Adrenal gland (tissue), 12 donors: ENCODE measurements around the gene ZDHHC7. TPM values are rescaled to one million over a fixed set of nuclear protein-coding genes. Genes with fewer than 3 reads are reported as not detected.

Experiments
- DNase-seq, 7 donors: peaks; one replicate each; pipeline ENCODE4 v3.0.0-alpha.2; 2019 to 2020
- H3K27ac ChIP-seq, 5 donors: fragments of 200-600 bp; sonication (generic) in 4 of 5; 1 replicate in 3 of 5; 2 replicates in 2 of 5; pipeline versions ENCODE4 v1.5.1 to v1.8.0; 2016 to 2020; ENCODE audit warnings: mild to moderate bottlenecking in 1 of 5
- H3K27me3 ChIP-seq: fragments of 200-600 bp; 2 replicates; pipeline ENCODE4 v1.8.0; 2021
- H3K36me3 ChIP-seq, 2 donors: fragments of 200-600 bp; replicated peaks in 1 of 2; 1 replicate in 1 of 2; 2 replicates in 1 of 2; pipeline versions ENCODE4 v1.5.1 to v1.8.0; 2018 to 2022
- H3K4me1 ChIP-seq, 2 donors: fragments of 200-600 bp; replicated peaks in 1 of 2; 1 replicate in 1 of 2; 2 replicates in 1 of 2; pipeline versions ENCODE4 v1.5.1 to v1.8.0; 2018 to 2021
- H3K4me3 ChIP-seq, 4 donors: fragments of 200-600 bp; sonication (generic) in 3 of 4; one replicate each; pipeline ENCODE4 v1.5.1; 2016 to 2018
- H3K9me3 ChIP-seq, 3 donors: fragments of 200-600 bp; sonication (generic) in 1 of 3; replicated peaks in 1 of 3; 1 replicate in 2 of 3; 2 replicates in 1 of 3; pipeline versions ENCODE4 v1.5.1 to v1.8.0; 2016 to 2021
- POLR2A ChIP-seq, 2 donors: fragments of 450-650 bp; IDR thresholded peaks; one replicate each; pipeline ENCODE4 v1.6.1; 2017; ENCODE audit warnings: antibody characterized with exemption in 2 of 2, mild to moderate bottlenecking in 2 of 2, moderate library complexity in 1 of 2
- WGBS, 4 donors: extraction: QIAGEN DNeasy Blood & Tissue Kit in 2 of 4; methylation state at CpG; one replicate each; pipeline versions ENCODE4 v1.1.5 to v1.1.7; 2013 to 2017; 5-methylcytosine and 5-hydroxymethylcytosine counted together
- intact Hi-C, 2 donors: fragments of 100-400 bp; cut with DNase I; formaldehyde crosslinking; loops; one replicate each; pipeline versions ENCODE4 v1.14.1 to v1.15.0; 2022 to 2023
- polyA plus RNA-seq, 3 donors: library from polyadenylated mRNA; stranded (reverse); fragments of 200-250 nt in 2 of 3; fragments of 350-450 nt in 1 of 3; fragmentation: Illumina TruSeq in 1 of 3; extraction: RNeasy Lipid Tissue Mini Kit (QIAGEN cat#74804) in 1 of 3; gene quantifications; one replicate each; pipeline ENCODE4 v1.2.3, GENCODE V29; 2013 to 2014
- total RNA-seq, 9 donors: library from RNA; depleted of rRNA in 4 of 9; stranded (reverse); fragments of >200 nt in 4 of 9; fragments of 120-200 nt in 1 of 9; fragmentation: NEBNext Ultra II Directional in 1 of 9; extraction: Animal tissue kit (Norgen Biotek cat#: 25700) in 1 of 9; gene quantifications; one replicate each; pipeline versions ENCODE4 v1.1.0 to v1.2.4, GENCODE V29; 2013 to 2023
- TF ChIP-seq, protein P1 (sequence below), 6 experiments: fragments of 450-650 bp in 4 of 6; fragments of 200-600 bp in 2 of 6; sonication (generic) in 1 of 6; IDR thresholded peaks; 1 replicate in 5 of 6; 2 replicates in 1 of 6; pipeline versions ENCODE4 v1.5.1 to v1.8.0; 2016 to 2021; ENCODE audit warnings: antibody characterized with exemption in 6 of 6, mild to moderate bottlenecking in 2 of 6, moderate library complexity in 1 of 6
- donor health status: healthy with polysubstance abuse.
- donor health status: Bipolar disorder and iron deficiency.
- donor health status: DM: yes; HTN: yes; CAD: no.
- donor health status: DM: no; HTN: no; CAD: no.
- donor health status: DM: no; HTN: no; CAD: no.
- donor health status: DM: yes; HTN: yes; CAD: no.

ZDHHC7 gene
- total and polyA plus RNA-seq, 12 donors: 22.5 to 74.6 (median 41.0) TPM

DNA sequence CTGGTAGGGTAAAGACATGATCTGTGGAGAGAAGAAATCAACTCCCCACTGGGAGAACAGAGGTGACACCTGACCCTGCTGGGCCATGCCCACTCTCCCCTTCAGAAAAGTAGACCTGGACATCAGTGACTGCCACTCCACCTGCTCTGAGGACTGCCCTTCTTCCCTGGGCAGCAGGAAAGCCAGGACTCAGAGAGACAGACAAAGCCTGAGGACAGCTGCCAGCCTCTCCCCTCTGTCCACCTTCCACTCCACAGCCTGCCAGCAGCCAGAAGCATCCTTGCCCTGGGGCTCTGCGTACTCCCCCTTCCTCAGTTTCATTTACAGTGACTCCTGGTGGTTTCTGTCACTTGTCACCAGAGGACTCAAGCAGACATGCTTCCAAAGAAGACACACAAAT is 24.5 kb downstream of the ZDHHC7 start:
- Histone ChIP-seq H3K9me3 (no peaks in the 10 kb centered on the region), H3K27ac (no peak overlapping the region), H3K36me3 (peaks cover 0 to 50% of the 10 kb centered on the region in 2 donors), H3K27me3 (no peaks in the 10 kb centered on the region), H3K4me3 (no peak overlapping the region), H3K4me1 (peaks cover 10 to 22% of the 10 kb centered on the region in 2 donors)
- TF ChIP-seq POLR2A (IDR thresholded peaks at IDR 0.05): no peak
- TF ChIP-seq, protein P1, sequence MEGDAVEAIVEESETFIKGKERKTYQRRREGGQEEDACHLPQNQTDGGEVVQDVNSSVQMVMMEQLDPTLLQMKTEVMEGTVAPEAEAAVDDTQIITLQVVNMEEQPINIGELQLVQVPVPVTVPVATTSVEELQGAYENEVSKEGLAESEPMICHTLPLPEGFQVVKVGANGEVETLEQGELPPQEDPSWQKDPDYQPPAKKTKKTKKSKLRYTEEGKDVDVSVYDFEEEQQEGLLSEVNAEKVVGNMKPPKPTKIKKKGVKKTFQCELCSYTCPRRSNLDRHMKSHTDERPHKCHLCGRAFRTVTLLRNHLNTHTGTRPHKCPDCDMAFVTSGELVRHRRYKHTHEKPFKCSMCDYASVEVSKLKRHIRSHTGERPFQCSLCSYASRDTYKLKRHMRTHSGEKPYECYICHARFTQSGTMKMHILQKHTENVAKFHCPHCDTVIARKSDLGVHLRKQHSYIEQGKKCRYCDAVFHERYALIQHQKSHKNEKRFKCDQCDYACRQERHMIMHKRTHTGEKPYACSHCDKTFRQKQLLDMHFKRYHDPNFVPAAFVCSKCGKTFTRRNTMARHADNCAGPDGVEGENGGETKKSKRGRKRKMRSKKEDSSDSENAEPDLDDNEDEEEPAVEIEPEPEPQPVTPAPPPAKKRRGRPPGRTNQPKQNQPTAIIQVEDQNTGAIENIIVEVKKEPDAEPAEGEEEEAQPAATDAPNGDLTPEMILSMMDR (IDR thresholded peaks at IDR 0.05): no peak
- WGBS, 4 donors: 91 to 100% (median 98%) methylated on average over 1 of the region's 1 CpG
- no peak for DNase-seq
- intact Hi-C loops: no loop called here

DNA sequence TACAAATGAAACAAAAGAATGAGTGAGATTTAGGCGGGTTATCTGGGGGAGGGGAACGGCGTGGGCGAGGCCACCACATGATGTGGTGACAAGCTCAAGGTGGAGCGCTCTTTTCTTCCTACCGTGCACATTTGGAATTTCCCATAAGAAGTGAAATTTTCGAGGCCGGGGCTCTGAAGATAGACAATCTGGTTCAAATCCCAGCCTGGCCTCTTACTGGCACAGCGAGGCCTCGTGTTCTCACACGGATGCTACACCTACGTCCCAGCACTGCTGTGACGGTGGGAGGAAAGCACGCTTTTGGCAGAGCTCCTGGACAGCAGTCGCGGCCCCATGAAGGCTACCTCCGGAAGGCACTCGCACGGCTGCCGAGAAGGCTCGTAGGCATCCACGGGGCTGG is 25.2 kb downstream of the ZDHHC7 start:
- Histone ChIP-seq H3K36me3 (peaks cover 0 to 58% of the 10 kb centered on the region in 2 donors), H3K4me3 (no peak overlapping the region), H3K4me1 (peaks cover 10 to 22% of the 10 kb centered on the region in 2 donors), H3K27me3 (no peaks in the 10 kb centered on the region), H3K9me3 (no peaks in the 10 kb centered on the region), H3K27ac (peak overlapping the region in 3 of 5 donors; percentile 7 to 43 (median 26))
- 92 to 97% (median 95%) methylated on average over 15 to 22 of the region's 22 CpGs for whole genome bisulfite sequencing, 4 donors
- no peak for DNase-seq
- intact Hi-C loops: no loop called here
- TF ChIP-seq POLR2A (IDR thresholded peaks at IDR 0.05): no peak
- TF ChIP-seq, protein P1 (IDR thresholded peaks at IDR 0.05): no peak

GRCh38 chr16:84985079-84986065 is 26.0 kb downstream of the ZDHHC7 start:
- intact Hi-C loops: no loop called here
- WGBS, 4 donors: 68 to 76% (median 75%) methylated on average over 14 to 15 of the region's 15 CpGs
- H3K4me1 ChIP-seq: peaks cover 10 to 22% of the 10 kb centered on the region in 2 donors
- no peak for TF ChIP-seq POLR2A (IDR thresholded peaks at IDR 0.05)
- TF ChIP-seq, protein P1 (IDR thresholded peaks at IDR 0.05): no peak
- DNase-seq: peak in 5 of 7 donors; percentile 53 to 79 (median 66)
- no peaks in the 10 kb centered on the region for H3K9me3 ChIP-seq
- no peaks in the 10 kb centered on the region for H3K27me3 ChIP-seq
- no peak overlapping the region for H3K4me3 ChIP-seq
- peak overlapping the region in 3 of 5 donors; percentile 26 to 45 (median 43) for H3K27ac ChIP-seq
- H3K36me3 ChIP-seq: peaks cover 0 to 60% of the 10 kb centered on the region in 2 donors

DNA sequence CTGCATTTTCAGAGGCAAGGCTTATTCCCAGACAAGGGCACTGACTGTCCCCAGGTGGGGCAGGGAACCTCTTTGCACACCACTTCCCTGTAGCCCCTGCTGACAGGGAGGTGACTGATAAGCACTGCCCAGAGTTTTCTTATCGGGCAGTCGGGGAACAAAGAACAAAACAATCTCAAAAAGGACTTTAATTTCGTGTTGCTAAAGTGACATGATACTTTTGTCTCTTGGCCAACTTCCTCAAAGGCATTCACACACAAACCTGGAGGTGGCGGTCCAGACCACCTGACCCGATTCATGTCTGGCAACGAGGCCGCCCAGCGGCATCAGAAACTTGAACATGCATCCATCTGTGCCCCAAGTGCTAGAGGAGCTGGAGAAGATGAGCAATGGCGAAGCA is 28.9 kb downstream of the ZDHHC7 start:
- Histone ChIP-seq H3K9me3 (no peaks in the 10 kb centered on the region), H3K27ac (no peak overlapping the region), H3K4me3 (no peak overlapping the region), H3K36me3 (peaks cover 0 to 46% of the 10 kb centered on the region in 2 donors), H3K27me3 (no peaks in the 10 kb centered on the region), H3K4me1 (peaks cover 10 to 28% of the 10 kb centered on the region in 2 donors)
- intact Hi-C loops: no loop called here
- TF ChIP-seq POLR2A (IDR thresholded peaks at IDR 0.05): no peak
- TF ChIP-seq, protein P1 (IDR thresholded peaks at IDR 0.05): no peak
- 62 to 72% (median 68%) methylated on average over 8 to 9 of the region's 9 CpGs for WGBS, 4 donors
- no peak for DNase-seq
